OCI-LY7 (cell line): ENCODE data around the gene ZNF831.

Experiments
- EZH2phosphoT487 ChIP-seq: fragments of 200-600 bp; sonication (generic); IDR thresholded peaks from 2 replicates; pipeline ENCODE4 v1.6.1; 2018; ENCODE audit warnings: low read depth, borderline replicate concordance, mild to moderate bottlenecking, mixed run types, antibody characterized with exemption, low read length, moderate library complexity, mixed read lengths
- TF ChIP-seq, protein P1 (sequence below): fragments of 200-600 bp; sonication (generic); conservative IDR thresholded peaks from 2 replicates; pipeline ENCODE4 v1.5.1; 2014; ENCODE audit warnings: mild to moderate bottlenecking, antibody characterized with exemption, low read length, moderate library complexity, mixed read lengths

- TF ChIP-seq, protein P1, sequence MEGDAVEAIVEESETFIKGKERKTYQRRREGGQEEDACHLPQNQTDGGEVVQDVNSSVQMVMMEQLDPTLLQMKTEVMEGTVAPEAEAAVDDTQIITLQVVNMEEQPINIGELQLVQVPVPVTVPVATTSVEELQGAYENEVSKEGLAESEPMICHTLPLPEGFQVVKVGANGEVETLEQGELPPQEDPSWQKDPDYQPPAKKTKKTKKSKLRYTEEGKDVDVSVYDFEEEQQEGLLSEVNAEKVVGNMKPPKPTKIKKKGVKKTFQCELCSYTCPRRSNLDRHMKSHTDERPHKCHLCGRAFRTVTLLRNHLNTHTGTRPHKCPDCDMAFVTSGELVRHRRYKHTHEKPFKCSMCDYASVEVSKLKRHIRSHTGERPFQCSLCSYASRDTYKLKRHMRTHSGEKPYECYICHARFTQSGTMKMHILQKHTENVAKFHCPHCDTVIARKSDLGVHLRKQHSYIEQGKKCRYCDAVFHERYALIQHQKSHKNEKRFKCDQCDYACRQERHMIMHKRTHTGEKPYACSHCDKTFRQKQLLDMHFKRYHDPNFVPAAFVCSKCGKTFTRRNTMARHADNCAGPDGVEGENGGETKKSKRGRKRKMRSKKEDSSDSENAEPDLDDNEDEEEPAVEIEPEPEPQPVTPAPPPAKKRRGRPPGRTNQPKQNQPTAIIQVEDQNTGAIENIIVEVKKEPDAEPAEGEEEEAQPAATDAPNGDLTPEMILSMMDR = no peak
- no peak for TF ChIP-seq EZH2phosphoT487
These were observed 26.8 kb downstream of the ZNF831 start for GRCh38 chr20:59190466-59190865.
